Gastrocnemius medialis (tissue), 4 donors: ENCODE results near the gene ACP6. TPM values are rescaled to one million over a fixed set of nuclear protein-coding genes. Genes with fewer than 3 reads are reported as not detected.

Experiments used
- ATAC-seq, 2 donors: fragments of 150-250 bp; one replicate each; pipeline ENCODE4 v1.9.1; 2016
- DNase-seq, 2 donors: peaks; one replicate each; pipeline ENCODE4 v3.0.0-alpha.2; 2019
- H3K27ac ChIP-seq, 4 donors: fragments of 200-600 bp; sonication (generic); 1 replicate in 1 of 4; 2 replicates in 3 of 4; pipeline ENCODE4 v1.5.1; 2016 to 2018; ENCODE audit warnings: mild to moderate bottlenecking in 2 of 4, moderate library complexity in 1 of 4
- H3K27me3 ChIP-seq, 3 donors: fragments of 200-600 bp; sonication (generic) in 2 of 3; 1 replicate in 1 of 3; 2 replicates in 2 of 3; pipeline versions ENCODE4 v1.5.1 to v1.6.0; 2016 to 2019; ENCODE audit warnings: mild to moderate bottlenecking in 1 of 3, moderate library complexity in 1 of 3
- H3K36me3 ChIP-seq, 2 donors: fragments of 200-600 bp; sonication (generic) in 1 of 2; one replicate each; pipeline ENCODE4 v1.5.1; 2017 to 2018
- H3K4me1 ChIP-seq, 2 donors: fragments of 200-600 bp; sonication (generic) in 1 of 2; one replicate each; pipeline ENCODE4 v1.5.1; 2016 to 2017; ENCODE audit warnings: mild to moderate bottlenecking in 2 of 2
- H3K4me3 ChIP-seq, 4 donors: fragments of 200-600 bp; sonication (generic) in 3 of 4; 1 replicate in 1 of 4; 2 replicates in 3 of 4; pipeline ENCODE4 v1.5.1; 2016 to 2019; ENCODE audit warnings: mild to moderate bottlenecking in 2 of 4
- H3K9me3 ChIP-seq, 3 donors: fragments of 200-600 bp; sonication (generic) in 2 of 3; 1 replicate in 1 of 3; 2 replicates in 2 of 3; pipeline ENCODE4 v1.5.1; 2016 to 2019
- POLR2A ChIP-seq, 2 donors: fragments of 450-650 bp; IDR thresholded peaks; one replicate each; pipeline ENCODE4 v1.6.1; 2017; ENCODE audit warnings: antibody characterized with exemption in 2 of 2, mild to moderate bottlenecking in 2 of 2, moderate library complexity in 2 of 2
- in situ Hi-C, 4 donors: fragments of 200-750 bp; cut with MboI; loops; one replicate each; pipeline versions ENCODE4 v1.15.0 to v1.8.0; 2017; ENCODE audit warnings: low sequenced_read_pairs in 4 of 4
- intact Hi-C: fragments of 100-400 bp; cut with DNase I; formaldehyde crosslinking; loops from one replicate; pipeline ENCODE4 v1.15.1; 2023; ENCODE audit warnings: low total_unique reads
- total RNA-seq, 4 donors: library from RNA; depleted of rRNA; stranded (reverse); fragments of >200 nt; gene quantifications; one replicate each; pipeline versions ENCODE4 v1.1.0 to v1.2.3, GENCODE V29; 2016
- TF ChIP-seq, protein P1 (sequence below), 5 experiments: fragments of 450-650 bp in 3 of 5; fragments of 200-600 bp in 2 of 5; sonication (generic) in 2 of 5; IDR thresholded peaks in 4 of 5; conservative IDR thresholded peaks in 1 of 5; 1 replicate in 4 of 5; 2 replicates in 1 of 5; pipeline ENCODE4 v1.5.1; 2016 to 2019; ENCODE audit warnings: antibody characterized with exemption in 5 of 5, mild to moderate bottlenecking in 3 of 5, moderate library complexity in 3 of 5

ACP6 gene
- total RNA-seq, 4 donors from 2014 or later, result 3.9 to 11.4 (median 9.2) TPM

DNA sequence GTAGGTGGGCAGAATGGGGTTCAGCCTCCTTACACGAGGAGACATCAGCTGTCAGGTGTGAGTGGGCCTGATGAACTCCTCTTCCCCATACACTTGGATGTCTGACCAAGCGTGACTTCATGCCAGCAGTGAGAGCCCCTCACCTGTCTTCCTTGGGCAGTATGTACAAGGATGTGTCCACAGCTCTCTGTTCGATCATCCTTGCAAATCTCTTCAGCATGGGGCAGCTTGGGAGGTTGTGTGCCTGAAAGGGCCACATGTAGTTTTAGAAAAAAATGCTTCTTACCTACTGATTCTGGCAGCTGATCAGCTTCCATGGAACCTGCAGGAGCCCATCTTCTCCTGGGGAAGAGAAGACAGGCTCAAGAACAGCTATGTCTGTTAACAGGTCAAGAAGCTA, 18.0 kb downstream of the ACP6 start:
- ATAC-seq (no peak), DNase-seq (no peak)
- Histone ChIP-seq H3K27ac (no peak overlapping the region), H3K9me3 (no peaks in the 10 kb centered on the region), H3K4me1 (no peaks in the 10 kb centered on the region), H3K4me3 (no peak overlapping the region), H3K36me3 (peaks cover 0 to 54% of the 10 kb centered on the region in 2 donors), H3K27me3 (no peaks in the 10 kb centered on the region)
- intact Hi-C loops (no loop called here), in situ Hi-C loops (no loop called here)
- TF ChIP-seq, protein P1, sequence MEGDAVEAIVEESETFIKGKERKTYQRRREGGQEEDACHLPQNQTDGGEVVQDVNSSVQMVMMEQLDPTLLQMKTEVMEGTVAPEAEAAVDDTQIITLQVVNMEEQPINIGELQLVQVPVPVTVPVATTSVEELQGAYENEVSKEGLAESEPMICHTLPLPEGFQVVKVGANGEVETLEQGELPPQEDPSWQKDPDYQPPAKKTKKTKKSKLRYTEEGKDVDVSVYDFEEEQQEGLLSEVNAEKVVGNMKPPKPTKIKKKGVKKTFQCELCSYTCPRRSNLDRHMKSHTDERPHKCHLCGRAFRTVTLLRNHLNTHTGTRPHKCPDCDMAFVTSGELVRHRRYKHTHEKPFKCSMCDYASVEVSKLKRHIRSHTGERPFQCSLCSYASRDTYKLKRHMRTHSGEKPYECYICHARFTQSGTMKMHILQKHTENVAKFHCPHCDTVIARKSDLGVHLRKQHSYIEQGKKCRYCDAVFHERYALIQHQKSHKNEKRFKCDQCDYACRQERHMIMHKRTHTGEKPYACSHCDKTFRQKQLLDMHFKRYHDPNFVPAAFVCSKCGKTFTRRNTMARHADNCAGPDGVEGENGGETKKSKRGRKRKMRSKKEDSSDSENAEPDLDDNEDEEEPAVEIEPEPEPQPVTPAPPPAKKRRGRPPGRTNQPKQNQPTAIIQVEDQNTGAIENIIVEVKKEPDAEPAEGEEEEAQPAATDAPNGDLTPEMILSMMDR (IDR thresholded peaks at IDR 0.05 in 4 of 5, conservative IDR thresholded peaks at IDR 0.05 in 1 of 5), result no peak
- TF ChIP-seq POLR2A (IDR thresholded peaks at IDR 0.05), result no peak

DNA sequence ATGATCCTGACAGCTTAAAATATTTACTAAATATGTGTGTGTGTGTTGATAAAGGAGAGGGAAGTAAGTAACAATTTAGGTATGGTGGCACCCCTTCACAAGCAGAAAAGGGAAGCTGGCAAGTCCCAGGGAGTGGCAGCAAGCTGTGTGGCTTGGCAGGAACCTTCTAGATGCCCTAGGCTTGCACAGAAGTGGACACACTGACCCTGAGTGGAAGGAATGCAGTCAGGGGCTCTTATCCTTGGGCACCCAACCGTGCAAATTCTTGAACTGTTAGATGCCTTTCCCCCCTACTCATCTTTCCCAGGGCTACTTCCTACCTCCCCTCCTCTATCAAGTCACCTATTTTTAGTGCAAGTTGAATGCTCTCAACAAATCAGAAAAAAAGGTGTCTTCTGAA, 18.9 kb downstream of the ACP6 start:
- Histone ChIP-seq H3K27ac (no peak overlapping the region), H3K36me3 (peaks cover 0 to 54% of the 10 kb centered on the region in 2 donors), H3K27me3 (no peaks in the 10 kb centered on the region), H3K4me3 (no peak overlapping the region), H3K9me3 (no peaks in the 10 kb centered on the region), H3K4me1 (no peaks in the 10 kb centered on the region)
- TF ChIP-seq, protein P1 (IDR thresholded peaks at IDR 0.05 in 4 of 5, conservative IDR thresholded peaks at IDR 0.05 in 1 of 5), result no peak
- TF ChIP-seq POLR2A (IDR thresholded peaks at IDR 0.05), result no peak
- no peak for DNase-seq
- in situ Hi-C loops (no loop called here), intact Hi-C loops (no loop called here)
- no peak for ATAC-seq

DNA sequence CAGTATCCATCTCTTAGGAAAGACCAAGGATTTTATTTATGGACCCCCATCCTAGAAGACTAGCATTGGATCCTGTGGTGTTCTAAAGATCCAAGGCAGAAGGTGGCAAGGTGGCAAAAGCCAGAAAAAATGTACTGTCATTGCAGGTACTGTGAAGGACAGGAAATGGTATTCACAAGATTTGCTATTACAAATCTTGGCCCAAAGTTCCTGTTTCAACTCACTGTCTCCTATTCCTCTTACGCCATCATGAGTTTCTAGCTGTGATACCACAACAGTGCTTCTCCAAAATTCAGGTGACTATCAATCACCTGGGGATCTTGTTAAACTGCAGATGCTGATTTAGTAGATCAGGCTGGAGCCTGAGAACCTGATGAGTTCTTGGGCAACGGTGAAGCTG, 21.4 kb downstream of the ACP6 start:
- in situ Hi-C loops, result loop anchor here in 2 of 4 donors (10.0 to 25.0 kb wide), 3 partner anchors 46 to 387 kb away; no protein-coding TSS in a partner anchor
- ATAC-seq (no peak), DNase-seq (no peak)
- TF ChIP-seq, protein P1 (IDR thresholded peaks at IDR 0.05 in 4 of 5, conservative IDR thresholded peaks at IDR 0.05 in 1 of 5), result no peak
- no peak for TF ChIP-seq POLR2A (IDR thresholded peaks at IDR 0.05)
- Histone ChIP-seq H3K9me3 (no peaks in the 10 kb centered on the region), H3K27me3 (no peaks in the 10 kb centered on the region), H3K27ac (no peak overlapping the region), H3K36me3 (peaks cover 0 to 44% of the 10 kb centered on the region in 2 donors), H3K4me1 (no peaks in the 10 kb centered on the region), H3K4me3 (no peak overlapping the region)
- intact Hi-C loops, result no loop called here

DNA sequence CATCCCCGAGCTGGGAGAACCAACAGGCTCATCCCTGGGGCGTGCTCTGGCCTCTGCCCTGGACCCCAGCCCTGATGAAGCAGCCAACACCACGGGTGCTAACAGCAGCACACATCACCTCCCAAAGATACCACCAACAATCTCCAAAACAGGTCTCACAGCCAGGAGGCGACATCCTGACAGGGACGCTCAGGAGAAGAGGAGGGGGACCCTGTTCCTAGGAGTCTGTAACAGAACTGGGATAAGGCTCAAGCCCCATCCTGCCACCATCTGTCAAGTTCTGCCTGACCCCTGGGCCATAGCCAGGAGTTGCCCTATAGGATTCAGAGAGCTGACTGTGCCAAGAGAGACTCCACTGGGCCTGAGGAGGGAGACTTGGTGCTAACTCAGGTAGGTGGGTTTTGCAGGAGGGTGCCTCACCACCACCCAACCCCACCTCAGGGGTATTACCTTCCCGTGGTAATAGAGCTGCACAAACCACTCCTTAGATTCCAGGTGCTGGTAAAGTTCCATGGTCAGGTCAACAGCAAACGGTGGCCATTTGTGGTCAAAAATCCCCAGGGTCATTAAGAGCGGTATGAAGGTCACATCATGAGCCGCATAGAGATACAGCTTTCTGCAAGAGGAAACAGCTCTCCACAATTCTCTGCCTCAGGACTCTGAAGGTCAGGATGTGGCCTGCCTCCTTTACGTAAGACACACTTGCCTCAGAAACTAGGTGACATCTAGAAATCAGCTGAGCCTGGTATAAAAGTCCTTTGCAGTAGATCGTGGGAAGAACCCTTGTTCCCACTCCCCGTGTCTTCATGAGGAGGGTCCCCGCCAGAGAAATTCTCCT, 22.3 kb downstream of the ACP6 start:
- intact Hi-C loops, result no loop called here
- no peaks in the 10 kb centered on the region for H3K9me3 ChIP-seq
- in situ Hi-C loops, result loop anchor here in 2 of 4 donors (10.0 to 25.0 kb wide), 3 partner anchors 47 to 386 kb away; no protein-coding TSS in a partner anchor
- H3K36me3 ChIP-seq, result peaks cover 0 to 38% of the 10 kb centered on the region in 2 donors
- H3K4me3 ChIP-seq, result no peak overlapping the region
- no peak for TF ChIP-seq POLR2A (IDR thresholded peaks at IDR 0.05)
- TF ChIP-seq, protein P1 (IDR thresholded peaks at IDR 0.05 in 4 of 5, conservative IDR thresholded peaks at IDR 0.05 in 1 of 5), result no peak
- ATAC-seq (no peak), DNase-seq (no peak)
- H3K27me3 ChIP-seq, result no peaks in the 10 kb centered on the region
- H3K4me1 ChIP-seq, result no peaks in the 10 kb centered on the region
- no peak overlapping the region for H3K27ac ChIP-seq
